ENCODE data around the gene RBM47. TPM values are rescaled to one million over a fixed set of nuclear protein-coding genes. Genes with fewer than 3 reads are reported as not detected.
"Not testable (repeated sequence)": the region's sequence is repeated elsewhere in the genome, so short reads cannot be mapped to it uniquely, and the experiment has no call there.

RBM47 gene
- total RNA-seq, 1 donor from 2014 or later: 31.6 TPM

DNA sequence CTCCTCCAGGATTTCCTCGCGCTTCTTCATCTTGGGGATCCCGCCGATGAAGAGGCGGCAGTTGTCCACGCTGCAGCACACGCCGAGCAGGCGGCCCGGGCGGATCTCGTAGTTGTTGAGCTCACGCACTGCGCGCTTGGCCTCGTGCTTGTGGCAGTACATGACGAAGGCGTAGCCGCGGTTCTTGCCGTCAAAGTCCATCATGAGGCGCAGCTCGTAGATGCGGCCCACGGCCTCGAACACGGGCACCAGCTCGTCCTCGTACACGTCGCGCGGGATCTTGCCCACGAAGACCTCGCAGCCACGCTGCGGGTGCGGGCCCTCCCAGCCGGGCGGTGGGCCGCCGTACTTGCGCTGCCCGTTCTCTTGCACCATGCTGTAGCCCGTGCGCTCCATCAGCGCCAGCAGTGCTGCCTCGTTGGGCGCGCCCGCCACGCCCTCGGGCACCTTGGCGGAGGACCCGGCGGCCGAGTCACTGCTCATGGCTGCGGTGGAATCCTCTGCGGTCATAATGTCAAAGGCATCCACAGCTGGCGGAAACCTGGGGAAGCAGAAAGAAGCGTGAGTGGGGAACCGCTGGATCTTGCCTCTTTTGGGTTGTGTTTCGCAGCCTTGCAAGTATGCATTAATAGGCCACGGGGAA lies 191.2 kb downstream of the RBM47 start:
- DNase-seq: no peak

GRCh38 chr4:40437741-40438383 lies 191.8 kb downstream of the RBM47 start:
- DNase-seq: no peak

GRCh38 chr4:40435306-40435705 lies 194.4 kb downstream of the RBM47 start:
- DNase-seq: not testable (repeated sequence)

GRCh38 chr4:40434126-40434687 lies 195.5 kb downstream of the RBM47 start:
- DNase-seq: no peak

GRCh38 chr4:40432504-40432903 lies 197.2 kb downstream of the RBM47 start:
- no peak for DNase-seq

DNA sequence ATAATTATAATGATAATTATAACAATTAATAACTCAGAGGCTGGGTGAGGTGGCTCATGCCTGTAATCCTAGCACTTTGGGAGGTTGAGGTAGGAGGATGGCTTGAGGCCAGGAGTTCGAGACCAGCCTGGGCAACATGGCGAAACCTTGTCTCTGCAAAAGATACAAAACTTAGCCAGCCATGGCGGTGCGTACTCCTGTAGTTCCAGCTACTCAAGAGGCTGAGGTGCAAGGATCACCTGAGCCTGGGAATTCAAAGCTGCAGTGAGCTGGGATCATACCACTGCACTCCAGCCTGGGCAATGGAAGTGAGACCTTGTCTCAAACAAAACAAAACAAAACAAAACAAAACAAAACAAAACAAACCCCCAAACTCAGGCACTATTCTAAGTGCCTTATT lies 201.8 kb downstream of the RBM47 start:
- not testable (repeated sequence) for DNase-seq

GRCh38 chr4:40427128-40427527 lies 202.5 kb downstream of the RBM47 start:
- DNase-seq: no peak

GRCh38 chr4:40425799-40426574 lies 203.7 kb downstream of the RBM47 start:
- DNase-seq: no peak

DNA sequence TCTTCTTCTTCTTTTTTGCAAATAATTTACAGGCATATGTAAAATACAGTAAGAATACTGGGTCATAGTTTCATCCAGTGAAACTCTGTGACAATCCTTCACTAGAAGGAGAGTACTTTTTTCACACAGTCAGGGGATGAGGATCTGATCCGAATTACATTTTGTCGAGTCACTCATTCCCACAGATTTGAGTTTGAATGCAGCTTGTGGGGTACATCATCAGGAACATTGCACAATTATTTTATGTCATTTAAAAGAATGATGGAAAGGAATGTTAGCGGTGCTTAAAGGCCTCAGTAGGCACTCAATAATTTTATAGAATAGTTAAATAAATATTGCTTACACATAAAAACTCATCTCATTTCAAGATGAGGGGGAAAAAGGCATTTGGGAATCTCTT lies 205.9 kb downstream of the RBM47 start:
- DNase-seq: no peak

DNA sequence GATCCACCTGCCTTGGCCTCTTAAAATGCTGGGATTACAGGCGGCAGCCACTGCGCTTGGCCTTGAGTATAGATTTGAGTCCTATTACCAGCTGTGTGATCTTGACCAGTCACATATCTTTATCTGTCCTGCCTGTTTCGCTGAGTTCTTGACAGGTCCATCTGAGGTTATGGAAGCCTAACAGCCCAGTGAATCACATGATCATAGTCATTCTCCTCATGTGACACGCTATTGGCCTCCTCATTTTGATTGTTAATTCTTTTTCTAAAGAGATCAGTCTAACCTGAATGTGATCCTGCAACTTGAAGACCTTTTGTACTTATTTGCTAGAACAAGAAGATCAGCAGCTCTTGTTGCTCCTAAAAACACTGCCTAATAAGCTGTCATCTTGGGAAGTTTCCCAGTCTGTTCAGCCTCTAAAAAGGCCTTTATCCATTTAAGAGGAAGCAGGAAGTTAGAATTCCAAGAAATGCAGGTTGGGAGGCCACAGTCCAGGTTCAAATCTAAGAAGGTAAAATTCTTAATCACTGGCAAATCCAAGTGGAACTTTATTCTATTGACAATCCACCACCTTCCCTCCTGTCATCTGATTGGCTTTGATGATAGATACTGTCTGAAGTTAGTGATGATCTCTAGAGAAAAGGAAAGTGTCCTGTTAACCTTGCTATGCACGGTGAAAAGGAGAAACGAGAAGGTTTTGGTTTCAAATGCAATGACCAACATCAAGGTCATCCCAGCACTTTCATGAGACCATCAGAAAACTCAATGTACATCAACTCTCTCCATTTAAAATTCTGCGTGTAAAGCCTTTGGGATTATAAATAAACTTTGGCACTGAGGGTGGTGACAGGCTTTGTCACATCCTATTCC lies 207.6 kb downstream of the RBM47 start:
- no peak for DNase-seq

GRCh38 chr4:40419231-40419912 lies 210.3 kb downstream of the RBM47 start:
- no peak for DNase-seq

DNA sequence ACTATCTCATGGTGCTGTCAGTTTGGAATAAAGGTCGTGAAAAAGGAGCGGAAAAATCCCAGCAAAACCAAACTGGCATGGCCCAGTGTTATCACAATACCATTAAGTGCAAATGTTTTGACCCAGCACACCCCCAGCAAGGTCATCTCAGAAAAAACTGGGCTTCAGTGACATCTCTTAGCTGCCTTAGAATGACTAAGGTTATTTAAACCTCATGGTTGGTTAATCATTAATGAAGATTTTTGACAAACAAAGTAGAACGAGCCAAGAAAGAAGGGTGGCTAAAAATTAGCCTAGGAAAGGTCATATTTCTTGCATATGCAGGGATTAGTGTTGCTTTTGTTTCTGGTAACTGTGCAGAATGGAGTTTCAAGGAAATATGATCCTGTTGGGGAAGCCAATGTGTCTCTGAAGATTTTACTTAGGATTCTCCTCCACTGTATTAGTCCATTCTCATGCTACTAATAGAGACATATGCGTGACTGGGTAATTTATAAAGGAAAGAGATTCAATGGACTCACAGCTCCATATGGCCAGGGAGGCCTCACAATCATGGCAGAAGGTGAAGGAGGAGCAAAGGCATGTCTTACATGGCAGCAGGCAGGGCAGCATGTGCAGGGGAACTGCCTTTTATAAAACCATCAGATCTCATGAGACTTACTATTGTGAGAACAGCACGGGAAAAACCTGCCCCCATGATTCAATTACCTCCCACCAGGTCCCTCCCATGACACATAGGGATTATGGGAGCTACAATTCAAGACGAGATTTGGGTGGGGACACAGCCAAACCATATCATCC lies 211.0 kb downstream of the RBM47 start:
- no peak for DNase-seq

DNA sequence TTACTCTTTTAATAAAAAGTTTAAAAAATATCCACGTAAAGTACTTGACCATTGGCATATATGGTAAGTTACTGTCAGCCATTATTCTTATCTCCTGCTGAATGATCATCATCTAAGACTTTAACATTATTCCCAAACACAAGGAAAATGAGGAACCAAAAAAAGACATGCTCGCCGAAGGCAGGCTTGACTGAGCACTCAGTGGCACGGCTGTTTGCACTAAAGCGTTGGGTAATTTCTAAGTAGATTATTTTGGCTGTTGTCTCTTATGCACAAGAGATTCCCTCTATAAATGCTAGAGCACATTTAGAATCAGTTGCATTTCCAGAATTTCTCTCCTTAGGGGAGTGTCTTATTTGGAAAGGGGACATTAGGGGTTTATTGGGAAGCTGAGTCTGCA lies 211.7 kb downstream of the RBM47 start:
- DNase-seq: no peak

- DNase-seq: no peak
These were observed 215.0 kb downstream of the RBM47 start for GRCh38 chr4:40414673-40415072.

GRCh38 chr4:40412866-40413795 lies 216.5 kb downstream of the RBM47 start:
- DNase-seq: no peak

GRCh38 chr4:40412388-40412787 lies 217.3 kb downstream of the RBM47 start:
- no peak for DNase-seq

- no peak for DNase-seq
These were observed 219.8 kb downstream of the RBM47 start for GRCh38 chr4:40409835-40410234.

DNA sequence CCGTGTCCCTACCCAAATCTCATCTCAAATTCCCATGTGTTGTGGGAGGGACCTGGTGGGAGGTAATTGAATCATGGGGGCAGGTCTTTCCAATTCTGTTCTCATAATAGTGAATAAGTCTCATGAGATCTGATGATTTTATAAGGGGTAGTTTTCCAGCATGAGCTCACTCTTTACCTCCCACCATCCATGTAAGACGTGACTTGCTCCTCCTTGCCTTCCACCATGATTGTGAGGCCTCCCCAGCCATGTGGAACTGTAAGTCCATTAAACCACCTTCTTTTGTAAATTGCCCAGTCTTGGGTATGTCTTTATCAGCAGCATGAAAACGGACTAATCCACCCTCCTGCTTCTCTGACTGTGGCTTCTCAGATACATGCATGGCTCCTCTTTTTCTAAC lies 222.2 kb downstream of the RBM47 start:
- not testable (repeated sequence) for DNase-seq

DNA sequence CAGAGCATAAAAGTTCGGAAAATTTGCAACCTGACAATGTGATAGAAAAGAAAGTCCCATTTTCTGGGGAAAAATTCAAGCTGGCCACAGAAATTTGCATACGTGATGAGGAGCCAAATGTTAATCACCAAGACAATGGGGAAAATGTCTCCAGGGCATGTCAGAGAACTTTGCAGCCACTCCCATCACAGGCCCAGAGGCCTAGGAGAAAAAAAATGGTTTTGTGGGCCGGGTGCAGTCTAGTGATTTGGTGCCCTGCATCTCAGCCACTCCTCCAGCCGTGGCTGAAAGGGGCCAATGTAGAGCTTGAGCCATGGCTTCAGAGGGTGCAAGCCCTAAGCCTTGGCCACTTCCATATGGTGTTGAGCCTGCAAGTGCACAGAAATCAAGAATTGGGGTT lies 223.3 kb downstream of the RBM47 start:
- DNase-seq: no peak
